Epidermal melanocyte (primary cell): Measurements from ENCODE around the gene ROPN1L.
"Not testable (repeated sequence)": the region's sequence is repeated elsewhere in the genome, so short reads cannot be mapped to it uniquely, and the experiment has no call there.

Source experiments
- DNase-seq: peaks from one replicate; pipeline ENCODE4 v3.0.0; 2011; ENCODE audit warnings: low spot score; ENCODE audit not compliant: insufficient read length

The ROPN1L gene

GRCh38 chr5:10478436-10478835, 36.8 kb downstream of the ROPN1L start:
- no peak for DNase-seq

- no peak for DNase-seq
Observed at GRCh38 chr5:10479154-10479721, 37.6 kb downstream of the ROPN1L start.

- no peak for DNase-seq
Observed at GRCh38 chr5:10480237-10480985, 38.7 kb downstream of the ROPN1L start.

GRCh38 chr5:10481241-10481935, 39.7 kb downstream of the ROPN1L start:
- no peak for DNase-seq

GRCh38 chr5:10482791-10483530, 41.3 kb downstream of the ROPN1L start:
- no peak for DNase-seq

GRCh38 chr5:10484774-10485141, 43.1 kb downstream of the ROPN1L start:
- DNase-seq: no peak

- DNase-seq: no peak
Observed at GRCh38 chr5:10485142-10485795, 43.6 kb downstream of the ROPN1L start.

- no peak for DNase-seq
Observed at GRCh38 chr5:10485897-10486296, 44.2 kb downstream of the ROPN1L start.

- DNase-seq: no peak
Observed at GRCh38 chr5:10486511-10487344, 45.0 kb downstream of the ROPN1L start.

GRCh38 chr5:10488144-10488543, 46.5 kb downstream of the ROPN1L start:
- no peak for DNase-seq

- no peak for DNase-seq
Observed at GRCh38 chr5:10489810-10490426, 48.2 kb downstream of the ROPN1L start.

- DNase-seq: no peak
Observed at GRCh38 chr5:10490927-10491672, 49.4 kb downstream of the ROPN1L start.

- no peak for DNase-seq
Observed at GRCh38 chr5:10491673-10492026, 50.0 kb downstream of the ROPN1L start.

GRCh38 chr5:10493884-10494283, 52.2 kb downstream of the ROPN1L start:
- DNase-seq: no peak

GRCh38 chr5:10494497-10494896, 52.8 kb downstream of the ROPN1L start:
- DNase-seq: not testable (repeated sequence)

- DNase-seq: no peak
Observed at GRCh38 chr5:10497554-10497953, 55.9 kb downstream of the ROPN1L start.

- no peak for DNase-seq
Observed at GRCh38 chr5:10498350-10498749, 56.7 kb downstream of the ROPN1L start.

- DNase-seq: no peak
Observed at GRCh38 chr5:10499066-10499465, 57.4 kb downstream of the ROPN1L start.

GRCh38 chr5:10499776-10500175, 58.1 kb downstream of the ROPN1L start:
- DNase-seq: no peak
